ENCODE data around the gene FMR1NB. TPM values are rescaled to one million over a fixed set of nuclear protein-coding genes. Genes with fewer than 3 reads are reported as not detected.

FMR1NB gene
- total RNA-seq: not detected

- DNase-seq: no peak
These were observed at the start of gene FMR1NB for GRCh38 chrX:147981038-147981752. Gene FMR1NB (plus strand): TSS chrX:147981337. CDS start chrX:147981403, 66 bp downstream.

GRCh38 chrX:147933815-147934214, 47.3 kb upstream of the FMR1NB start:
- no peak for DNase-seq

DNA sequence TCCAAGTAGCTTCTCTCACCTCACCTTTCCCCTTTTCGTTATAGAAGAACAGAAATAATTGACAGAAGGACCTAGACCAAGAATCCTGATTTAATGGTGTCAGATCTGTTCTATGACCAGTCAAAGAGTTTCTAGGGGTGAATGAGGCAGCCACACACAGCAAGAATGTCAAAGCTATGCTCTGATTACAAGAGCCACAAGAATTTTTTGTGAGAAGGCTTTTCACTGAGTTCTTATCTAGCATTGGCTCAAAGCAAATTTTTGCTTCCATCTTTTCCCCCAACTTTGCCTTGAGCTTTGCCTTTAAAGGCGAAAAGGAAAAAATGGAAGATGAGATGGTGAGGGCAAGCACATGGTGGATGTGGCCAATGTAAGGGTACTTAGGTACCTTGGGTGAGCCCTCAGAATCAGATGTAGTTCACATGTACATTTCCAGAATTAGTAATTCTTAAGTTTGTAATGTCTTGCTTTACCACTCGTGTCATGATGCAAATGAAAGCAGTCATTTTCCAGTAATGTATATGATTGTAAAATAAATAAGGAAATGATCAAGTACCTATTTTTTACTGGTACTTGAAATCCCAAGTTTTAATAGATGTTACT, 45.9 kb upstream of the FMR1NB start:
- DNase-seq: no peak

DNA sequence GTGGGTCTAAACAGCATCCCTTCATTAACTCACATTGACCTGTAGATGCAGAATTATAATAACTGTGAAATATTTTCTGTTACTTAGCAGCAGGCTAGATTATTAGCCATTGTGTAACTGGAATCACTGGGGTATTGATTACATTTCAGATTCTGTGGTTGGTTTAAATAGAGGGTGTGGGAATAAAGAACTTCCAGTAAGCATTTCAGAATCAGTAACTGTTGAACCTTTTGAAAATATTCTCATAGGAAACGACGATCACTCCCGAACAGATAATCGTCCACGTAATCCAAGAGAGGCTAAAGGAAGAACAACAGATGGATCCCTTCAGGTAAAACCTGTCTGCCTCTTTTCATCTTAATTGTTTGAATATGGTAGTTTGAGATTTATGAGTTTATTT, 35.9 kb upstream of the FMR1NB start:
- DNase-seq: no peak

GRCh38 chrX:147948531-147948930, 32.6 kb upstream of the FMR1NB start:
- no peak for DNase-seq

- DNase-seq: no peak
These were observed 30.8 kb upstream of the FMR1NB start for GRCh38 chrX:147950352-147950751.

- no peak for DNase-seq
These were observed 27.2 kb upstream of the FMR1NB start for GRCh38 chrX:147953976-147954375.

- DNase-seq: no peak
These were observed 23.8 kb upstream of the FMR1NB start for GRCh38 chrX:147957291-147957690.

- no peak for DNase-seq
These were observed 22.8 kb upstream of the FMR1NB start for GRCh38 chrX:147958291-147958690.

GRCh38 chrX:147960722-147961121, 20.4 kb upstream of the FMR1NB start:
- DNase-seq: no peak

DNA sequence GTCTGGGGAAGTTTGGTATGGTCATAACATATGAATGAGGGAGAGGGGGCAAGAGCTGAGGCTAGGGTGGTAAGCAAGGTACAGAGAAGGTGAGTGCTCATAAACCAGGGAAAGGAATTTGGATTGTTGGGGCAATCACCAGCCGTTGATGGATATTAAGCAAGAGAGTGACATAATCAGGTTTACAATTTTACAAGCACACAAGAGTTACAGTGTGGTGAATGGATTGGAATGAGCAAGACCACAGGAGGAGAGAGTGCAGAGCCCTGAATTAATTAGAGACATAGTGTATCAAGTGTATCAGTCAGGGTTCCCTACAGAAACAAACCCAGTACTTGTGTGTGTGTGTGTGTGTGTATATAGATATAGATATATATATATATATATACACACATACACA, 18.7 kb upstream of the FMR1NB start:
- no peak for DNase-seq

- no peak for DNase-seq
These were observed 2.2 kb upstream of the FMR1NB start for GRCh38 chrX:147978931-147979330.

DNA sequence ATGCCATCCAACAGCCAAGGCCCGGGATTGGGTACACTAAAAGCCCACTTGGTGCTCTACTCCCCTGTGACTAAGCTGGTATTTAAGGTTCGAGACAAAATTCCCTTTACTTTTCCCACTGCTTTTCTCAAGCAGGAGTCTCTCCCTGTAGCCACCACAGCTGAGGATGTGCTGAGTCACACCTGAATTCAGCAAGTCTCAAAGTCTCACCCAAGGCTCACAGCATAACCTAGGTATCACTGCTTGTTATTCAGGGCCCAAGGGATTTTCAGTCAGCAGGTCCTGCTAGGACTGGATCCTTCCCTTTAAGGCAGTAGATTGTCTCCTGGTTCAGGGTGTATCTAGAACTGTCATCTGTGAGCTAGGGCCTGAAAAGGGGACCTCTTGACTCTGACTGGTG, 39.2 kb downstream of the FMR1NB start:
- no peak for DNase-seq

GRCh38 chrX:148024425-148025148, 43.5 kb downstream of the FMR1NB start:
- DNase-seq: no peak

DNA sequence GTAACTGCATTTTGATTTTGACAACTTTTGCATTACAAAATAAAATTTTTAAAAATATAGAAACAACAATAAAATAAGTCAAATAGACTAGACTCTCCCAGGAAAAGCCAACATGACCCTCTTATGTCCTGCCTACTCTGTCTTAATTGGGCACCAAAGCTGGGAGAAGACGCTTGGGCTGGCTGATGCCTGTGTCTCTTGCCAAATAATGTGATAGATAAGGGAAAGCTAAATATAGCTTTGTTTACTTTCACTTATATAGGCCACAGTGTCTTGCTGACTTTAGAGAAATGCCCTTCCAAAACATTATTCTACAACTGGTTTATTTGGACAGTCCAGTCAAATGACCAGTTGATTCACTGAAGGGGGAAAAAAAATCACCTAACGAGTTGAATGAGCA, 54.2 kb downstream of the FMR1NB start:
- DNase-seq: no peak

DNA sequence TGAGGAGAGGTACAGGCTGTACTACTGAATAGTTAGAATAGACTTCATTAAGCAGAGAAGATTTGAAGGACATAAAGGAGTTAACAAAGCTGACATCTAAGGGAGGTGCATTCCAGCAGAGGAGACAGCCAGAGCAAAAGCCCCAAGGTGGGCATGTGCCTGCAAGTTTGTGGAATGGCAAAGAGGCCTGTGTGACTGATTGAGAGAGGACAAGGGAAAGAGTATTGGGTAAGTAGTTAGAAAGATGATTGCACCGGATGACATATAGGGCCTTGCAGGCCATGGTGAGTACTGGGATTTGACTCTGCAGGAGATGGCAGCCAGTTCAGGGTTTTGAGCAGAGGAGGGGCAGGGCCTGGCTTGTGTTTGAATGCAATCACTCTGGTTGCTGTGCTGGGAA, 55.9 kb downstream of the FMR1NB start:
- DNase-seq: no peak

- DNase-seq: no peak
These were observed 62.2 kb downstream of the FMR1NB start for GRCh38 chrX:148043271-148043855.

- DNase-seq: no peak
These were observed 66.1 kb downstream of the FMR1NB start for GRCh38 chrX:148047200-148047599.

GRCh38 chrX:148049441-148049840, 68.3 kb downstream of the FMR1NB start:
- no peak for DNase-seq

DNA sequence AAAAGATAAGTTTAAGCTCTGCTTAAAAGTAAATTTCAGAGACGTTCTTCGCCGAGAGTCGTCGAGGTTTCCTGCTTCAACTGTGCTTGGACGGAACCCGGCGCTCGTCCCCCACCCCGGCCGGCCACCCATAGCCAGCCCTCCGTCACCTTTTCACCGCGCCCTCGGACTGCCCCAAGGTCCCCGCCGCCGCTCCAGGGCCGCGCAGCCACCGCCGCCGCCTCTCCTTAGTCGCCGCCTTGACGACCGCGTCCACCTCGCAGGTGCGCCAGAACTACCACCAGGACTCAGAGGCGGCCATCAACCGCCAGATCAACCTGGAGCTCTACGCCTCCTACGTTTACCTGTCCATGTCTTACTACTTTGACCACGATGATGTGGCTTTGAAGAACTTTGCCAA, 70.8 kb downstream of the FMR1NB start:
- no peak for DNase-seq

GRCh38 chrX:148067285-148067684, 86.1 kb downstream of the FMR1NB start:
- DNase-seq: no peak

DNA sequence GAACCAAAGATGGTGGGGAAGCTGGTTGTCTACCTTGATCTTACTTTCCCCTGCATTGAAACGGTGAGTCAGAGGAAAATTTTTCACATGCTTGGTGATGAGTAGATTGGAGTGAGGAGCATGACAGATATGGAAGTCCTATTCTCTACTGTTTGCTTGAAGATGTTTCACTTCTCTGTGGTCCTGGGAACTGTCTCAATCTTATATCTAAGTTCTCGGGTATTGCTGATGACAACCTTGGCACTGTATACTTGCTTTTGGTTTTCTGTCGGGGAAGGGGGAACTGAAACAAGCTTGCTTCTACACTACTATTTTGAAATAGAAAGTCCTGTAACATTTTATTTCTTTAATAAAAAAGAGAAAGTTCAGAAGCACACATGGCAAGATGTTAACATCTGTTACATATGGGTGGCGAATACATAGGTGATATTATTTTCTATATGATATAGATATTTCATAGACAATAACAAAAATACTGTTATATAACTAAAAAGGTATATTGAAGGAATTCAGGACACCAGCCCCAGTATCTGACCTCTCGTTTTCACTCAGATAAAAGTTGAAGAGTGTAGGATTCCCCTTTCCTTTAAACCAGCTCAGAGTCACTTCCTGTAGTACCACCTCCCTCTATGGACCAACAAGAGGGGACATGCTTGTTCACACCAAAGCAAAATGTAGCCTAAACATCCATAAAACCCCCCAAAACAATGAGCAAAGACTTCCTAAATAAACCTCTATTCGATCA, 88.8 kb downstream of the FMR1NB start:
- no peak for DNase-seq

- DNase-seq: no peak
These were observed 89.4 kb downstream of the FMR1NB start for GRCh38 chrX:148070504-148070877.

All from effector CD4-positive, alpha-beta T cell (primary cell).